Stimulated activated CD4-positive, alpha-beta T cell treated with anti-CD3 and anti-CD28 coated beads, Interleukin-4, amount 100 ng/mL, for 48 hours (primary cell): ENCODE data around the gene RUNX1.

Experiments
- DNase-seq, 2 donors: peaks; one replicate each; pipeline ENCODE4 v3.0.0-alpha.2; 2020; ENCODE audit warnings: low read depth in 2 of 2

RUNX1 gene

DNA sequence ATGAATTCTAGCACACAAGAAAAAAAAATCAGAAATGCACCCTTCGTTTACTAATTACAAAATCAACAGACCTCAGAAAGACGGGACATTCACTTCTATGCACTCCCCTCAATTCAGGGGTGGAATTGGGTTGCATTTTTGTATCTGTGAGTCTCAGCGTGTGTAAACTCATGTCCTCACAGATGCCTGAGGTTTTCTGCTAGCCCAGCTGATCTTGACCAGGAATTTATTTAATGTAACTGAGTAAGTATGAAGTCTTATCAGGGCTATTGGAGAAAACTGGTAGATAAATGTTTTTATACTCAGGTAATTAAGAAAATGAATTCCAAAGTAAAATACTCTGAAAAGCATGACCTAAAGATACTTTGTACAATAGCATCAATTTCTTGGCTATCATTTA, 167.7 kb downstream of the RUNX1 start:
- no peak for DNase-seq

DNA sequence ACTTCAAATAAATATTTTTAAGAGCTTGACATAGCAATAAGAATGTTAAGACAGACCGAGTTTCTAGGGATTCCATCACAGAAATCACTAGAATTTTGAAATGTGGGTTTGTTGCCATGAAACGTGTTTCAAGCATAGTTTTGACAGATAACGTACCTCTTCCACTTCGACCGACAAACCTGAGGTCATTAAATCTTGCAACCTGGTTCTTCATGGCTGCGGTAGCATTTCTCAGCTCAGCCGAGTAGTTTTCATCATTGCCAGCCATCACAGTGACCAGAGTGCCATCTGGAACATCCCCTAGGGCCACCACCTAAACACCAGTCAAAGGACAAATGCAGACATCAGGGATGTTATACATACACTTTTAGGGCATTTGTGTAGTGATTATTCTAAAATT, 168.7 kb downstream of the RUNX1 start:
- no peak for DNase-seq

DNA sequence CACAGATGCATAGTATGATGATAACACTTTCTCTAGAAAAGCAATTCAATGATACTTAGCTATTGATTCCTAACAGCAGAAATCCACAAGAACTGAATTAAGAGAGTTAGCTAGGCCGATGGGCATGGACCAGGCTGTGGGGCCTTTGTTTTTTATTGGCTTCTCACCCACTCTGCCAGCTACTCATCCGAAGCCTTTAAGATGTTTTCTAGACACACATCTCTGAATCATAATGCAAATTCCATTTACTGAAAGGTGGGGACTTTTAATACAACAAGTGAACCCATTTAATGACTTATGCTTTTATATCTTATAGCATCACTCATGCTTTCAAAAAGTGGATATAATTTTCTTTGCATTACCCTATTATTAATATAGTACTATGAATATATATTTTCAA, 170.2 kb downstream of the RUNX1 start:
- DNase-seq = no peak

DNA sequence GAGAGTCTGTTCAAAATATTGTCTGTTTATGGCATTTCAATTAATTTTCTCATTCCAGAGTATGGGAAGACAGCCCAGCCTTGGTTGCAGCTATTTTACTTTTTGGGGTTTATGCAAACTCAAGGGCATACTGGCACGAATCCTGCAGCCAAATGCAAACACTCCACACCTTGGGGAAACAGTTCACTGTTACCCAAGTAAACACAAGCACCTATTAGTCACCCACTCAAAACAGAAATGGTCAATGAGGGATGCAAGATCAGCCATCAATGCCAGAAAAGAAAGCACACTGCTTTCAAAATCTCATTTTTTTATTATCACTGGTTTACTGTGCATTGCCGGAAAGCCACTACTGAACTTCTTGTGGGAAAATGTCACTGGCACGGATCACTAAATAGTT, 170.6 kb downstream of the RUNX1 start:
- DNase-seq = no peak

DNA sequence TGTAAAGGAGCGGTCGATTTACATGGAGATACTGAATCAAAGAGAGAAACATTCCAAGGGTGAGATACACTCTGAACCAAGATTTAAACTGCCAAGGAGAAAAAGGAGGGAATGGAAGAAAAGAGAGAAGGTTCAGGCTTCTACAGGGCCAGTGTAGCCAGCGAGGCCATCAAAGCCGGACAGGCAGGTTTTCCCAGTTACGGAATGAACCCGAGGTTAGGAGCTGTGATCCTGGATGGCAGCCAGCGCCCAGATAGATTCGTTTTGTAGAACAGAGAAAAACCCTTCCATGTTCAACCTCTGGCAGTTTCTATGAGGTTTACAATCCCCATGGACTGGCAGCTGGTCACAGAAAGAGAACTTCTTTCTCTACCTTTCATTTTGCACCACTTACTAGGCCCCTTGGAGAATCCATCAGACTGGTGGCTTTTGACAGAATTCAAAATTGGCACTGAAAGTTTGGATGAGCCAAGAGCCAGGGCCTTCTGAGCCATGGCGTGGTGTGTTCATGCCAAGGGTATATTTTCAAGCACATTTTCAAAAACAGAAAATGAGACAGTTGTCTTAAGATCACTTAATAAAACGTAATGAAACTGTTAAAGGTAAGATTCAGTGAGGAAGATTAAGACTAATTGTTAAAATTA, 171.5 kb downstream of the RUNX1 start:
- DNase-seq = no peak

DNA sequence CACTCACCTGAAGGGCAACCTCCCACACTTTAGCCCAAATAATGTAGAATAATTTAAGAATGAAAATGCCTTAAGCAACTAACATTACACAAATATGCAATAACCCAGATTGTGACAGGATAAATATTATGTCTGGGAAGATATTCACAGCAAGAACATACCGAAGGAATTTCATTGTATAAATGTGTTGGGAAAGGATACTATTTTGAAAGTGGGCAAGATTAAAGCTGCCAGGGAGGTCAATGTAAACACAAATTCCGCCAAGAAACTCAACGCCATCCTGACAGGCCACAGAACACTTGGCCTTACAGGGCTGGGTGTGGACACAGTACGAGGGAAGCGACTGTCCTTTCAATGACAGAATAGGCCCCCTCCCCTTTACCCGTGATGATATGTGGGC, 173.3 kb downstream of the RUNX1 start:
- no peak for DNase-seq

DNA sequence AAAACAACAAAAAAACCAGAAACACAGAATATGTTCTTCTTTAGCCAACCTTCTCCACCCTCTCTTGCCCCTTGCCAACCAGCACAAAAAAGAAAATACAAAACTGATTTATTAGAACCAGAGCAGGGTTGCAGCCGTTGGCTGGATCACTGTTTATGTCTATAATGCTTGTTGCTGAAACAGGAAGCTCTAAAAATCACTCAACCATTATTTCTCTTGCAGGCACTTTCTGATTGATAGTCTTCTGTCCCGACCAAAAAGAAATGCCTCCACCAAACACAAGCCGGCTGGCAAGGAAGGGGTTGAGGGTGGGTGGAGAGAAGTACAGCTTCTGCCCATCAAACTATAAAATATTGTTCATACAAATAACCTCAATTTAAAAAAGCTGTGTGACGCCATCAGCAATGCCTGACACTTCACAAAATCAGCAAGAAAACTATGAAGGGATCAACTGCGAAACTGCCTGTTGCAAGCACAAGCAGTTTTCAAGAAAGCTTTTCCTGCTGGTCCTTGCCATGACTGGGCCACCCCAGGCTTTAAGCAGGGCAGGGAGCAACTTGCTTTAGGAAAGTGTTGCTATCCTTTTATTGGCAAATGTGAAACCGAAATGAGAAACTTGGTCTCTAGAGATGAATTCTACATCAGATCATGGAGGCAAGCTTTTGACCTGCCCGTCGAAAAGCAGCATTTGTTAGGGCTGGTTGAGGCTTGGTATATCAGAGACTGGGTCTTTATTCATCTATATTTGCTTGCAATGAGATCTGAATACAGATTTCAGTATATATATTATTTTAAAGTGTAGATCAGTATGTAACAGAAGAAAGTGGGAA, 174.2 kb downstream of the RUNX1 start:
- no peak for DNase-seq

DNA sequence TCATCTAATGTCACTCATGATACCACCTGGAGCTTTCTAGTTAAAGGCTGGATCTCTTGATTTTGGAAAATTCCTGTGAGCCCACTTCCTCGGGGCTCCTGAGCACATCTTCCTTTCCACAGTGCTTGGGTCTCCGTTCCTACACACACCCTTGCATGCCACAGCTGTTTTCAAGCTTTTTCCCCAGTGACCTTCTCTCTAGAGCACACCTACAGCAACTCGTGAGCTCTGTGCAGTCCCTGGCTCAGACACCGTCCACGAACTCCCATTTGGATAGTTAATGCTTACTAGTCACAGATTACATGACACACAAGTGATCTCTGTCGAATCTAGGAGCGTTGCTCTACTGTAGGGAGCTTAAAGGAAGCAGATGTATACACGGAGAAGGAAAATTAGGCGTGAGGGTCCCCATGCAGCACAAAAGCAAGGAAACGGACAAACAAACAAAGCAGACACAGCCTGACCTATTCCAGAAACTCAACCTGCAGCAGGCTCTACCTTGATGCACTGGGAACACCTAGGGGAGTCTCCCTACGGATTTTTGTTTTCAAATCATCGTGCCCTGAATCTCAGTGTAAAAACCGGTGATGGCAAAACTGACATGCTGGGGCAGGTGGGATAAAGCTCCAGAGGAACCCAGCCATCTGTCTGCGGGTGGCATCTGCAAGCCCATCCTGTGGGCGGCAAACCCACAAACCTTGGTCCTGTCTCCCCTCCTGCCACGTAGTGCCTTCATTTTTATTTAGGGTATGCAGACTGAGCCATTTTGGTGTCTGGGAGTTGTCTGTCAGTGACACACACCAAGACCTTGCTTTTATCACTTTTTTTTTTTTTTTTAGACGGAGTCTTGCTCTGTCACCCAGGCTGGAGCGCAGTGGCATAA, 177.8 kb downstream of the RUNX1 start:
- no peak for DNase-seq

DNA sequence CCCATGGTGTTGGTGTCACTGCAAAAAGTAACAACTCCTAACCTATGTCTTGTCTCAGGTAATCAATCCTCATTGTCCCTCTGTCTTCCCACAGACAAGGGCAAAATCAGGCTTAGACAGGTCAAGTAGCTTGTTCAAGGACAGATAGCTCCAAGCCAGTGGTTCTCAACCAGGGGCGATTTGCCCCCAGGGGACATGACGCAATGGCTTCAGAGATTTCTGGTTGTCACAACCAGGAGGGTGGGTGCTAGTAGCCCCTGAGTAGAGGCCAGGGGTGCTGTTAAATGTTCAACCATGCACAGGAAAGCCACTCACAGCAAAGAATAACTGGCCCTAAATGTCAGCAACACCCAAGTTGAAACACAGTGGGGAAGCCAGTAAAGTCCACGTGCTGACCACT, 178.9 kb downstream of the RUNX1 start:
- no peak for DNase-seq

DNA sequence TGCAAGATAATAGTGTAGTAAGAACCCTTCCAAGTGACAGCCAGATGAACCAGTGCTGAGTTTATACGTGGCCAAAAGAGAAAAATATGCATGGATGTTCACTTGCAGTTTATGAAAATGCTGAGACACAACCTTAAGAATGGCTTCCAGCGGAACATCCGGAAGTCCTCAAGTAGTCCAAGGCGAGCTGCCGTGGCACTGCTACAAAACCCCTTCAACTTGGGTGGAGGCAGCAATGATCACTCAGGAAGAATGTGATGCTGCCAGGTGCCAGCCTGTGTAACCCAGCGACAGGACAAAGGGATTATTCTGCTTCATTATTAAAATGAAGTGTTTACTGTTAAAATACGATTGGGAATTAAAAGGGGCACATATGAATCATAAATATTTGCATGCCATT, 179.6 kb downstream of the RUNX1 start:
- DNase-seq = no peak

DNA sequence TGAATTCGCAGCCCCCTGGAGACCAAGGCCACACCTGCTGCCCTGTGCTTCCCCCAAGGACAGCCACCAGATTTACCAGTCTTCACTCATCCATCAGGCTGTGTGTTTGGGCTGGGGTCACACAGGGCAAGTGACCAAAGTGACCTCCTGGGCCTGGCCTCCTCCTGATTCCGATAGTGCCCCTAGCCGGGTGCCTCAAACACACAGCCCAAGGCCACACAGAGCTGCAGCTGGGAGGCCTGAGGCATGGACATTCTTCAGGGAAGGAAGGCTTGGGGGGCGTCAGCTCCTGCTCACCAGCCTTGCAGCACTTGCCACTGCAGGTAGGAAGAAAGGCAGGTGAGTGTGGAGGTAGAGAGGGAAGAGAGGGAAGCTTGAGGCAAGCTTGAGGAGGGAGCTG, 181.3 kb downstream of the RUNX1 start:
- DNase-seq = no peak

DNA sequence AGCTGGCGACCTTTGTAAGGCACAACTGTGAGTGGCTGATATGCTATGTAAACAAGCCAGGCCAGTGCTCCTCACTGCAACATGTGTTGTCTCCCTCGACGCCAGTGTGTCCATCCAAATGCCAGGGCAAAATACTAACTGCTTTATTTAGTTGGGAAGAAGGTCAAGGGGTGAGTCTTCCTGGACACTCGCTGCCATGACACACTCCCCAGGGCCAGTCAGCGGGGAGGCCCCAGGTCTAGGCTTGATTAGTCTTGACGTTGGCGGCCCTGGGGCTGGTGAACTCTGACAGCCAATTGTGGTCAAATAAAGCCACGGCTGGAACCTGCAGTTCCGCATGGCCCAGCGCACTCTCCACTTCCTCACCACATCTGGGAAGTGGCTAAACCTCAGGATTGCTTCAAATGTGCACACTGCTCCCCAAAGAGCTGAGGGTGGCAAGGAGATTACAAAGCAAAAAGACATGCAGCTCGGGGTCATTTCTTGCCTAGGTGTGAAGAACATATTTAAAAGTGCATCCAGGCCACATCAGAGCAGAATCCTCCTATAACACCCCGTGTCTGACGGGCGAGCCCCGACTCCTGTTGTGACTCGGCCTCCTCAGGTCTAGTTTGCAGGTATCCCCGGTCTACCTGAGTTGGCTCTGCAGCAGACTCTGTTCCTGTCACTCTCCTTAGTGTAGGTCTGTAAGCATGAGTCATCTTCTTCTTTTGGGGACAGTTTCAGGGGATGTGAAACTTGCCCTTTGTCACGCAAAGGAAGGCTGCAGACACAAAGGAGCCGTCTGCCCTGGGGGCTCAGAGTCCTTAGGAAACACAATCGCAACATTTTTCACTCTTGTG, 183.5 kb downstream of the RUNX1 start:
- DNase-seq = no peak

DNA sequence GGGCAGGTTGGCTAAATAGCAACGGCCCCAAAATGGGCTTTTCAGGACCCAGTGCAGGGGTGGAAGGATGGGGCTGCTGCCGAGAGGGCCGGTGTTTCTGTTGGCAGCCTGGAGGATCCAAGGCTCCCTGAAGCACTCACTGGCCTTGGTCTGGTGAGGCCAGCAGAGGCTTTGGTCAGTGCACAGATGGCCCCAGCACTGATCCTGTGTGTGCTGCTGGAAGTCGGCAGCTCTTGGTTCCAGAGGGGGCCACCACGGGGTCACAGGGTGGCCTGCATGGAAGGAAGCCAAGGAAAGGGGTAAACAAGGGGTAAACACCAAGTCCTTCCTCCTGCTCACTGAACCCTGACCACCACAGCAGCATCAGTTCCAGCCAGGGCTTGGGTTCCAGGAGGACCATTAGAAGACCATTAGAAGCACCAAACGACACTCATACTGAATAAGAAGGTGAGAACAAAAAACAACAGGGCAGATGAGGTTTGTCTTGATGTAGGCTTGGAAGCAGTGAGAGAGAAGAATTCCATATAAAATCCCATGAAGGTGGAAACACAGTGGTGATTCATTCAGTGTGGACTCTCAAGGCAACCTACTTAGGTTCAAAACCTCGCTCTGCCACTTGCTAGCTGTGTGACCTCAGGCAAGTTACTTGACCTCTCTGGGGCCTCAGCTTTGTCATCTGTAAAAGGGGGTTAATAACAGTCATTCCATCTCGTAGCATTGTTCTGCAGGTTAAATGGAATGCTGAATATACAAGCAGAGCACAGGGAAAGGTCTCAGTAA, 184.5 kb downstream of the RUNX1 start:
- no peak for DNase-seq

DNA sequence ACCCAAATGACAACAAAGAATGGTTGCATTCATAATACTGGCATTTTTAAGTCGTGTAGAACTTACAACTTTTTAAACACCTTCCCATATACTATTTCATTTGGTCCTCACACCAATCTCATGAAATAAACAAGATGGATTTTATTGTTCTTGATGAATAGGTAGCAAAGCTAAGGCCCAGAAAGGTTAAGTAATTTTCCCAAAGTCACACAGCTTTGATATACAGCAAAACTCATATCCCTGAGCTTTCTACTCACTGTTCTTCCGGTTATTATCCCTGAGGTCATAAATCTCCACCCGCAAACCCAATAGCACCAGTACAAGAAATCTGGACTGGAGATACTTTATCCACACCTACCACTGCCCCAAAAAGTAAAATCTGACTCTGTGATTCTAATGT, 186.2 kb downstream of the RUNX1 start:
- DNase-seq = no peak

DNA sequence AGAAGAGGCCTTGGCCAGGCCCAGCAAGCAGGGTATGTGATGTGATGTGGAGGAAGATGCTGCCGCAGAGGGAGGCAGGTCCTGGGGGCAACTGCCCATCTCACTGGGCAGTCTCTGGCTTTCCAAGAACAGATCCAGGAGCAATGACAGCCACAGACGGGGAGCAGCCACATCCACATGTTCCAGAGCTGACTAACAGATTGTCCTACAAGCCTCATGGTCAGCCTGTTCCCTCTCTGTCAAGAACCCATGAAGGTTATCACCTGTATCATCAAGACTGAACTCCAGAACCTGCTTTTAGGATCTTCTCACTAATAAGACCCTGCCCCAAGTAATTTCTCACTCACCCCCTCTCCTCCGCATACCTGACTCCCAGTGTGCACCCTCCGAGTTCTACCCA, 187.8 kb downstream of the RUNX1 start:
- DNase-seq = no peak

DNA sequence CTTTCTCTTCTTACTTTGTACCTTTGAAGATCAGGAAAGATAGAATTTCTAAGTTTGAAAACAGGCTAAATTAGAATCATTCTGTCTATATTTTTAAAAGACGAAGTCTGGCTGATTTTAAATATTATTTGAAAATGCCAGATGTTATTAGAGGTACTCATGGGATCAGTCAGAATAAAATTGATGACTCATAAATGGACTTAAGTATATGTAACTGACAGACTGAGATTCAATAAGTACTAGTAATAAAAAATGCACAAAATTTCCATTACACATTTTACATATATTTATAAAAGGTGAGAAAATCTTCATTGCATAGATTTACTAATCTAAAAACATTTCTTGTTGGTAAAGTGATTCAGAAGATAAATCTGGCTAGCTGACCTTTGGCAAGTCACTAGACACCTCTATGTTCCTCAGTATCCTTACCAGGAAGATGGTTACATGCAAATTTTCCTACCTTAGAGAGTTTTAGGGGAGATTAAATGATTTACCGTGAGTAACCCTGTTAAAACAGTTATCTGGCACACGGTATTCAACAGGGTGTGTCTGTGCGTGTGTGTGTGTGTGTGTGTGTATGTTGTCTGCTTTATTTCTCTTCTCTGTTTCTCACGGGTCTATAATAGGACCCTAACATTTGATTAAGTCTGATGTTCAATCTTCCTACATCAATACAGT, 189.0 kb downstream of the RUNX1 start:
- DNase-seq = no peak

DNA sequence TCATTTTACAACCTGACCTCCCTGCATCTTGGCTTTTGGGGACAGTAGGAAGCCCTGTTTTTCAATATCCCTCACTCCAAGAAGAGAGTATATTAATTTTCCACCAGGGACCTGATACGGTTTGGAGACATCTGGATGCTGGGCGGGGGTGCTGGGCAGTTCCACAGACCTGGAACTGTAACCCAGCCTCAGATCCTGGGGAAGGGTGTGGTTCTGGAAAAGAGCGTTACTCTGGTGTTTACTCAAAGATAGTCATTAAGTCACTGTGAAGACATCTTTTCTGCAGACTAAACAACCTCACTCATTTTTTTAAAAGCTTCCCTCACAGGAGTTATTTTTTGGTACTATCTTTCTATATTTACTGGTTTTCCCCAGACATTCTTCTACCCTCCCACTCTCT, 190.5 kb downstream of the RUNX1 start:
- DNase-seq = no peak

DNA sequence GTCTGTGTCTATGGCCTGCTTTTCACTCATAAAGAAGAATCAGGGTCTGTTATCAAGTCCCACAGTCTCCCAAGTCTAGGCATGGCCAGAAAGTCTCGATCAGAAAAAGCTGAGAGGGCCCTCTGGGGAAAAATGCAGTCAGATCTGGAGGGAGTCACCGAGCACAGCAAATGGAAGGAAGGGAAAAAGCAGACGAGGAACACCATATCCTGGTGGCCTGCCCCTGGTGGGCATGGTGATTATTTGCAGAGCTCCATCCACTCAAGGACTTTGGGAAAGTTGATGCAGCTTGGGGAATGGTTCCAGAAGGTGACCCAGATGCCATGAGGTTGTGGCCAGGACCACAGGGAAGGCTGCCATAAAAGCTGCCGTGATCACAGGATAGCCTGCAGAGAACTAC, 191.2 kb downstream of the RUNX1 start:
- DNase-seq = no peak

DNA sequence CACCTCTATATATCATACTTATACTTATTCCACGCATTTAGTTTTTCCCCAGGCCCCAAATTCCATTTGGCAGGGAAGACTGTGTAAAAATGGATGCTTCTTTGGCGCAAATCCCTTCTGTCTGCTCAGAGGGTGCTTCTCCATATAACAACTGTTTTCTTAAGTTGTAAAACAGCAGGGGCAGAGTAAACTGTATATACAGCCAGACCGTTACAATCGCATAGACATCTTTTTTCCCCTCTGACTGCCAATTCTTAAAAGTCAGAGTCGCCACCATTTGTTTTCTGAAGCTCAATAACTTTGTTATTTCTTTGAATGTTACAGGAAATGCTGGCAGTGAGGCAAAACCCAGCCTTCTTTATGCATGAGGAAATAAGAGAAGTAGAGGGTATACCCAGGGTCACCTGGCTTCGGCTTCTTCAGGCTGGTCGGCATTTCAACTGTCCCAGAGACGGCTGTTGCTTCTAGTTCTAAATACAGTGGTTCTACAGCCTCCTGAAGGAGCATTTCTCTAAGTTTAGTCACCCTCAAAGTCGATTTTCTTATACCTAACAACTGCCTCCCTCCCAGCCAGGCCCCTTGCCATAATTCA, 191.9 kb downstream of the RUNX1 start:
- DNase-seq = no peak

DNA sequence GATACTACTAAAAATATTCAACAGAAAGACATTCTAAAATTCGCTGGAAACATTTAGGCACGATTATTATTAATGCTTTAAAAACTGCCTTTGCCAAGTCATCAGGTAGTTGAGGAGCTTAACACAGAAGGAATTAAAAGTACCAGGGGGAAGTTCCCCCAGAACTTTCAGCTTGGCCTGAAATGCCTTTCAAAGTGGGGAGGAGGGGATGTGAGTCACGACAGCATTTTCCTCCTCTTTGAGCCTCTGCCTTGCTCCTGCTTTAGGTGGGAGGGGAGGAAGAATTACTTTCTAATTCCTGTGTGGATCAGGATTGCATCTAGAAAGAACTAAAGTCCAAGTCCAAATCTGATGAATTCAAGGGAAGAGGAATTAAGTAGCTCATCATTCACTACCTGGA, 196.7 kb downstream of the RUNX1 start:
- no peak for DNase-seq
